Fibroblast of skin of right quadriceps (primary cell): Measurements from ENCODE around the gene VAC14.
"Not testable (repeated sequence)": the region's sequence is repeated elsewhere in the genome, so short reads cannot be mapped to it uniquely, and the experiment has no call there.

Experiments
- DNase-seq: peaks from one replicate; pipeline ENCODE4 v3.0.0-alpha.2; 2013

VAC14 gene

DNA sequence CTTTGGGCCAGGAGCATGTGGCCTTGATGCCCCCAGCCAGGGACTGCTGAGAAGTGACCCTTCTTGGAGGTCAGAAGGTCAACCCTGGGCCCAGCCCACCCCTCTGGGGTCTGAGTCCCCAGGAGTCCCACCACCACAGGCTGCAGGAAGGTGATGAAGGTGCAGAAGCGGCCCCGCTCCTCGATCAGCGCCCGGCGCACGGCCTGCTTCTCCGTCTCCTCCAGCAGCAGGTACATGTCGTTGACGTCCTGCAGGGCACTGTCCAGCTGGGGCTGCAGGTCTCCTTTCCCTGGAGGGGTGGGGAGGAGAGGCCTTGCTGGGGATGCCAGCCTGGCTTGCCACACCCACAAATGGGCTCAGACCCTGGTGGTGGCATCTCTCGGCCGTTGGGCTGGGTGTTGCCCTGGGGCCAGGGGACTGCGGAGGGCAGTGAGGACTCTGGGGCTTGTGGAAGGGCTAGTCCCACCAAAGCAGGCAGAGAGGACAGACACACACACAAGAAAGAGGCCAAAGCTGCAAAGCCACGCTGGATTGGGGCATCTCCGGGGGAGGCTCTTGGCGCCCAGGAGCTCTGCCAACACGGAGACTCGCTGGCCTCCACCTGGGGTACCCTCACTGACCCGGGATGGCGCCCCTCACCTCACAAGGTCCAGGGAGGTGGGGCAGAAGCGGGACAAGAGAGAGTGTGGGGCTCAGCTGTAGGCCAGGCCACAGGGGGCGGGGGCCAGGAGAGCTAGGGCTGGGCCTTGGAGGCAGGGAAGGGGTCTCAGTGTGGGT, 122.6 kb downstream of the VAC14 start:
- DNase-seq: no peak

DNA sequence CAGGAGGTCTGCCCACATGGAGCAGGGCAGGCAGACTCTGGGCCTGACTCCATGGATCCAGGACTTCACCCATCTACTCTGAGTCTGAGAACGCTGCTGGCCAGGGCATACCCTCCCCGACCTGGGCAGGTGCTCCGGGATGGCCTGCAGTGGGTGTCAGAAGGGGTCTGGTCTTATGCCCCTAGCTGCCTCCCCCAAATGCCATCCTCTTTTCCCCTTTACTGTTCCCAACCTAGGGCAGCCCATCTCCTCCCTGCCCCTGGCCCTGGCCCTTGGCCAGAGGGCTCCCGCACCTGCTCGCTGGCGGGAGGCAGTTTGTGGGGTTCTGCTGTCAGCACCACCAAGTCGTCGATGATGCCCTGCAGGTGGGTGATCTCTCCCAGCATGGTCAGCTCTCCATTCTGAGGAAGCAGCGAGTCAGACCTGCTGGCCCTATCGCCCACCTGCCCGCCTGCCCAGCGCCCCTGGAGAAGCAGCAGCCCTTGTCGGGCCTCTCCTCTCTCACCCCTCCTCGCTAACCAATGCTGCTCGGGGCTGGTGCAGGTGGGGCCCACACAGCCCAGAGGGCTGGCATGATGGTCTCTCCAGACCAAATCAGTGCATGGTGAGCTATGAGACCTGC, 123.3 kb downstream of the VAC14 start:
- no peak for DNase-seq

DNA sequence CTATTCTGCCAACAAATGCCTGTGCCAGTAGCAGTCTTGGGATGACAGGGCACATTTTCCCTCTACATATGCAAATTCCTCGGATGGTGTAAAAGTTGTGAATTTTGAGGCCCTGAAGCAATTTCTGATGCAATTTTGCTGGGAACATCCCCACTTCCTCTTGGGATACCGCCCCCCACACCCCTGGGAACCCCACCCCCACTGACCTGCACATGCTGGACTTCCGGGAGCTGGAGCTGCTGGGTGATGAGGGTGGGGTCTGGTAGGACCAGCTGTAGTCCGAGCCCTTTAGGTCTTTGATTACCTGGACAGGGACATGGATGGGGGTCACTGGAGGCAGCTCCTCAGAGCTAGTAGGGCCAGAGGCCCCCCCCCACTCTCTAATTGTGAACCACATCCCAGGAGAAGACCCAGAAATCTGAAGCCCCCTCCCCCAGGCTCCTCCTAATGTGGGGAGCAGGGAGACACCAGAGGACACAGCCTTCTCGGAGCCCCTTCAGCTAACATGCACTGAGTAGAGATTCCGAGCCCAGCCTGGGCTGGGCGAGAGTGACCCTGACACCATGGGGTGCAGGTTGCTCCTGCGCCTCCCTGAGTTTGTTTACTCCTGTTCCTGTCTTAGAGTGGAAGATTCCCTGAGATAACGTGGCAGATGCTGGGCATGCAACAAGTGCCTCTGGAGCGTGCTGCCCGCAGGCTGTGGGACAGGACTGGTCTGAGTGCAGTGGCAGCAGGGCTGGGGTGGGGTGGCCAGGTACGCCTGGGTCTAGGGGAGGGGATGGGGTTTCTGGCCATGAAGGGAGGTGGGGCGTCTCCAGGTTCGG, 124.1 kb downstream of the VAC14 start:
- DNase-seq: peak; percentile 26

DNA sequence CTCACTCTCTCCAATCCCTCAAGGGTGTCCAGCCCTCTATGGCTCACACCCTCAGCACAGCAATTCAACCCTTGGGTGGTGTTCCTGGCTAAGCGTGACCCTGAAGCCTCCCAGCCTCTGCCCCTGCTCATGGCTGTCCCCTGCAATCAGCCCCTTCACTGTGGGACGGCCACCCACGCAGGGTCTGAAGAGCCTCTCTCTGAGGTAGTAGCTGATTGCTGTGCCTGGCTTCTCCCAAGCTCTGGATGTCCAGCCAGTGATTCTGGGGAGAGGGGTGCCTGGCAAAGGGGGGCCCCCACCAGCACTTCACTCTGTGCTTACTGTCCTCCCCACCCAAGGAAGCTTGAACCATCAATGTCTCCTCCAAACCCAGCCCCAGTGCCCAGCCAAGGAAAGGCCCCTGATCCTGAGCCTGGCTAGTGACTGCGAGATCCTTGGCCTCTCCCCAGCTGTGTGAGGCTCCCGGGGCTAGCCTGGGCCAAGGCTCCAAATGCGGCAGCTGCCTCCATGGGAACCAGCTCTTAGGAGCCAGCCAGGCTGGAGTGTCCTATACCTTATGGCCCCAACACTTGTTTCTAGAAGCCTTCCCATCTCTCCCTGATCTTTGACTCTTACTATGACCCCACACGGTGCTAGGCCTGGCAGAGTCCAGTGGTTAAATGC, 125.0 kb downstream of the VAC14 start:
- DNase-seq: no peak

DNA sequence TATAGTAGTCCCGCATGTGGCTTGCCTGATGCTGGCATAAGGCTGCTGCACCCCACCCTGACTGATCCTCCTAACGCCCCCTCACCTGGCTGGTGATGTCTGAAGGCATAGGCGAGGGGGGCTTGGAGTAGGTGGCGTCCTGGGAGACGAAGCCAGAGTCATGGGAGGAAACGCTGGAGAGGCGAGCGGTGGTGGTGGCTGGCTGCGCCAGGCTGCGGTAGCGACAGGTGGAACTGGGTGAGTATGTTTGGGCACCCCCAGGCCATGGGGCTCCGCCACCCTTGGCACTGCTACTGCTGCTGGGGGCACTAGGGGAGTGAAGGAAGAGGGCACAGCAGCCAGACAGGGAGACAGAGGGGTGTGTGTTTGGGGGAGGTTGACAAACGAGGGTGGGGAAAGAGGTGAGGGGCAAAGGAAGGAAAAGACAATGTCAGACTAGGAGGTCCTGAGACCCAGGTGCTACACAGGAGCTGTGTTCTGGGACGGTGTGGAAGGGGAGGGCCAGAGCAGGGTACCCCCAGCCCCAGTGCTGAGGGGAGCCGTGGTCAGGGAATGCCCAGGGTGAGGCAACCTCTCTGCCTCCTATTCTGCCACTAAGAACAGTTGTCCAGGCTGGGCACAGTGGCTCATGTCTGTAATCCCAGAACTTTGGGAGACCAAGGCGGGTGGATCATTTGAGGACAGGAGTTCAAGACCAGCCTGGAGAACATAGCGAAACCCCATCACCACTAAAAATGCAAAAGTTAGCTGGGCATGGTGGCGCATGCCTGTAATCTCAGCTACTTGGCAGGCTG, 126.5 kb downstream of the VAC14 start:
- no peak for DNase-seq

DNA sequence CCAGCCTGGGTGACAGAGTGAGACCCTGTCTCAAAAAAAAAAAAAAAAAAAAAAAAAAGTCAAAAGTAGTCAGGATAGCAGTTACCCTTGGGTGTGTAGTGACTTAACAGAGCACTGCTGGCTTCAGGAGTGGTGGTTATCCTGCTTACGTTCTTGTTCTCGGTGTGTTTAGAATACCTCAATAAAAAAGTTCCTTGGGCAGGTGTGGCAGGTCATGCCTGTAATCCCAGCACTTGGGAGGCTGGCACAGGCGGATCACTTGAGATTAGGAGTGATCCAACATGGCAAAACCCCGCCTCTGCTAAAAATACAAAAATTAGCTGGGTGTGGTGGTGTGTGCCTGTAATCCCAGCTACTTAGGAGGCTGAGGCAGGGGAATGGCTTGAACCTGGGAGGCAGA, 130.0 kb downstream of the VAC14 start:
- not testable (repeated sequence) for DNase-seq

DNA sequence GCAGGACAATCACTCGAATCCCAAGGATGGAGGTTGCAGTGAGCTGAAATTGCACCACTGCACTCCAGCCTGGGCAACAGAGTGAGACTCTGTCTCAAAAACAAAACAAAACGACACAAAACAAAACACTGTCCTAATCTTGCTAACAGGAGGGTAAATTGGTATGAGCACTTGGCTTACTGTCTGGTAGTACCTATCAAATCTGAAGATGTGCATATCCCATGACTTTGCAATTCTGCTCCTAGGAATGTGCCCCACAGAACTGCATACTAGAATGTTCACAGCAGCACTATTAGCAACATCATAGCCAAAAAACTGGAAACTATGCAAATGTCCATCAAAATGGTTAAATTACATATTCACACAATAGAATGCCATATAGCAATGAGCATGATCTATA, 130.8 kb downstream of the VAC14 start:
- DNase-seq: no peak

DNA sequence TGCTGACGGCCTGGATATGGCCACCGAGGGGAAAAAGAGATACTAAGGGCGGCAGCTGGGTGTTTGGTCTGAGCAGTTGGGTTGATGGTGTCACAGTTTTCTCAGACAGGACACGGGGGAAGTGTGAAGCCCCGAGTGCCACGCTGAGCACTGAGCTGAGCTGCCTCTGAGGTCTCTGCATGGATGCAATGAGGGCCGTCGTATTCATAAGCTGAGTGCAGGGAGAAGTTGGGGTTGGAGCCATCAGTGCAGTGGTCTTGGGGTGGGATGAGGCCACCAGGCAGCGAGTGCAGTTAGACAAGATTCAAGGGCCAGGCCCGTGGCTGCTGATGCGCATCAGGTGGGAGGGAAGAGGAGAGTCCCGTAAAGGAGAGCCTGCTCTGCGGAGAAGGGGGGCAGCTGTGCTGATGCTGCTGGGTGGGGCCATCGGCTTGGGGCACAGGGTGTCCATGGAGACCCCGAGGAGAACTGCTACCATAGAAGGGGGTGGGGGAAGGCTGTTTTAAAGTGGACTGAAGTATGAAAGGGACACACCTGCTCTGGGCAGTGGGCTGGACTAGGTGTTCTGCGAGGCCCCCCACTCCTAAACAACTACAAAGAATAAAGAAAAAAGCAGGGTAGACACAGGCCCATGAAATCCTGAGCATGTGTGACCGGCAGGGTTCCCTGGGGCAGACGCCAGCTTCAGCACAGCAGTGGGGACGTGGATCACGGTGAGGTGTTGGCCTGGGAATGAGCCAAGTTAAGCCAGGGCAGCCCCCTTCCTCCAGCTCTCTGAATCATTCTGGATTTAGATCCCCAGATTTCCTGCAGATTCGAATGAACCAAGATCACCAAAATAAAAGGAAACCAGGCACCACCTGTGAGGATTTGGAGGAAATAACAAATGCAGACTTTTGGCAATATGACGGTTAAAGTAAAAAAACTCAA, 134.9 kb downstream of the VAC14 start:
- no peak for DNase-seq

DNA sequence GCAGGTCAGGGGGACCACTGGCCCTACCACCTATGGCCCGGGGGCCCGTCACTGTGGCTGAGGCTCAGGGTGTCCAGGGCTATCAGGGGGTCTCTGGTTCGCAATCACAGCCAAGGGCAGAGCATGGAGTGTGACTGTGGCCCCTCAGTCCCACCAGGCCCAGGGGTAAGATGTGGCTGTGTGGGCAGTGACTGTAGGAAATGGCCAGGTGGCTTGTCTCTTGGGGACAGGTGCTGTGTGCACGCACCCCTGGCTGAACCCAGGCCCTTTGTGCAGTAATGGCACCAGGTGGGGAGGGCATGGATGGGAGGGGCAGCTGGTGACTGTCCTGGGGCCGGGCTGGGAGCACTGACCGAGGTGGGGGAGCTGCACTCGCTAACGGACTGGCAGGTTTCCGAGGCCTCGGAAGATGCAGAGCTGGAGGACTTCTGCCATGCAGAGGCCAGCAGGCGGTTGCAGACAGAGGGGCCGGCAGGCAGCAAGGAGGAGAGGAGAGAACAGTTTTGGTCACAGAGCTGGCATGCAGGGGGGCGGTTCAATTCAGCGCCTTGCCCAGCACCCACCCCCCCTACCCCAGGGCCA, 135.8 kb downstream of the VAC14 start:
- DNase-seq: no peak

DNA sequence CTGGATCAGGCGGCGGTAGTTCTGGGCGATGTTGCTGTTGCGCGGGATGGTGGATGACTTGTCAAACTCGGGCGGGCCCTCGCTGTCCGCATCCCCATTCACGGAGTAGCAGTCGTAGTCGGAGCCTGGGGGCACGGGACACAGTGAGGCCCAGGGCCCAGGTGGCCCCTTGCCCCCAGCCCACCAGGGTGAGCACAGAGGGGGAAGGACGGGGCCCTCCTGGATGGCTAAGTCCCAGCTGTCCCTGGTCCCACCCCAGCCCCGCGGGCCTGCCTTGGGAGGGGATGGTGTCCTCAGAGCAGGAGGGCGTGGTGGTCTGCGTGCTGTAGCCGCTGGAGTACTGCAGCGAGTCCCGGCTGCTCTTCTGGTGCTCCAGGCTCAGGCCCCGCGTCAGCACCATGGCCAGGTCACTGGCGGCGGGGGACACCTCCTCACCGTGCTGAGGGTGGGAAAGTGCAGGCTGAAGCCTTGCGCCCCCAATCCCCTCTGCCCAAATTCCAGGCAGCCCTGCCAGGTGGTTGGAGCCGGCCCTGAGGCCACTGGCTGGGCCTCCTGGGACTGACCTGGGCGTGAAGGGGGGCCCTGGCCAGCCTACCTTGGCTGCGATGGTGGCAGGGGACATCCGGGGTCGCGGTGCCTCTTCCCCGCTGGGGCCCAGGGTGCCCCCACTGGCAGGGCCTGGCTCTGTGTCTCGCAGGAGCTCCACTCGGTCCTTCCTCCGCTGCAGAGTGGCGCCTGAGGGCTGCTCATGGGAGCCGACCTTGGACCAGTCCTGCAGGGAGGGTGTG, 136.4 kb downstream of the VAC14 start:
- no peak for DNase-seq

DNA sequence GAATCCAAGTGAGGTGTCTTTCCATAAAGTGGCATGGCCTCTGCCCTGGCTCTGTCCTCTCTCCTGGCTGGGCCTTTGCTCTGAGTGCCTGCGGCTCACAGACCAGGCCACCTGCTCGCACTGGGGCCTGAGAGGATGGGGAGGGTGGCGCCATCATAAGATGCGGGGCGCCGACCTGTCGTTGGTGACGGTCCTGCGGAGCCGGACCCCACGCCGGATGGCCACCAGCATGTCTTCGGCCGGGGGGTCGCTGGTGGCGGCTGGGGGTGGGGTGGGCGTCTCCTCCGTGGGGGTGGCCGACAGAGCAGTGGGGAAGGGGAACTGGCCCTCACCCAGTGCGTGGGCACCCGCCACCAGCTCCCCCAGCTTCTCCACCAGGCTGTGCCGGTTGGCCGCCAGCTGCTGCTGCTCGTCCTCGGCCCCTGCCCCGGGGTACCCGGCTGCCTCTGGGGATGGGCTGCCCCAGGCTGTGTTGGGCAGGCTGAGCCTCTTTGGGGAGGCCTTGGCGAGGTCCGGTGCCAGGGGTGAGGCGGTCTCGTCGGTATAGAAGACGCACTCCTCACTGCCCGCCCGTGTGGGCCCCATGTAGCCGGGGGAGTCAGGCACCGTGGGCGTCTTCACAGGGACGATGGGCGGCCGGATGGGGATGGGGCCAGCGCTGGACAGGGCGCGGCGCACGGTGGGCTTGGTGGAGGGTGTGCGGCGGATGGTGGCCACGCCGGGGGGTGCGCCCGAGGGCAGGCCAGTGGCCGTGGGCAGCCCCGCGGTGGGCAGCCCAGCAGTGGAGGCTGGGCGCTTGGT, 137.2 kb downstream of the VAC14 start:
- DNase-seq: no peak

DNA sequence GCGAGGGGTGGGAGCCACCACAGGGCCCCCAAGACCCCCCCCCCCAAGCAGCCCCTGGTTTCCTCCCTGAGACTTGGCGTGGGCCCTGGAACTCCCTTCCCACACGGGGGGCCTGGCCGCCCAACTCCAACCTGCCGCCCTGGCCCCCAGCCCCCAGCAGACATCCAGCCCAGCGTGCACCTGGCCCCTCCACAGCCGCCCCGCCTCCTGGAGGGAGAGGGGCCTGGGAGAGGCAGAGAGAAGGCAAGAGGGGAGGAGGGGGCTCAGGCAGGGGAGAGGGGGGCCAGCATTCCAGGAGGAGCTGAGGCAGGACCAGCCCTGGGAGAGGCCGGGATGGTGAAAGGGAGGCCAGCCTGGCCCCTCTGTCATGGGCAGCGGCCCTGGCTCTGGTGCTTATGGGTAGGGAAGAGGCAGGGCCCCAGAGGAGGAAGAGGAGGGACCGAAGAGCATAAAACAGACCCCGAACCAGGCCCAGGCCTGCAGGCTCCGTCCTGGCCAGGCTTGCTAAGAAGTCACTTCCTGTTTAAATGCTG, 137.9 kb downstream of the VAC14 start:
- no peak for DNase-seq

DNA sequence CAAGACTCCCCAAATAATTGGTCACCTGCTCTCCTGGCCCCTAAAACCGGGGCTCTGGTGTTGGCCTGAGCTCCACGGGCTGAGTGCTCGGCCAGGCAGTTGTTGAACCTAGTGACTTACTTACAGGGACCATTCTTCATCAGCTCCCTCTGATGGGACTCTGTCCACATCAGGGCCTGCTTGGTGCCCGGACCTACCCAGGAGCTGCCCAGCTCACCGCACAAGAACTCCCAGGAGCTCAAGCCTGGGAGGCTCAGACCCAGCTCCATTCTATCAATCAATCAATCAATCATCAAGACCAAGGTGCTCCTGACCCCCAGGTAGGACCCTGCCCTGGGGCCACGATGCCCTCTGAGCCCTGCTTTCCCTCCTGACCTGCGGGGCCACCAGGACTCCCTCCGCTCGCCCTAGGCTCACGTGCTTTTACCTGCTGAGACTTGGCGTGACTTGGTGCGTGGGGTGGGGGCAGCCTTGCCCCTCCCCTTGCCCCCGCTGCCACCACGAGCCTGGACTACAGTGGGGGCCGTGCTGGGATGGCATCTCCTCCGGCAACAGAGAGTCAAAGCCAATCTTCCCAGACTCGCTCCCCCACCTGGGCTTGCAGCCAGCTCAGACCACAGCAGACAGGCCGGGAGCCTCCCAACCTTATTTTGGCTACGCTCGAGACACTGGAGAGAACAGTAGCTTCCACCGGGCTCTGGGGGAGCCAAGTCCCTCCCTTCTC, 138.9 kb downstream of the VAC14 start:
- DNase-seq: peak; percentile 40

DNA sequence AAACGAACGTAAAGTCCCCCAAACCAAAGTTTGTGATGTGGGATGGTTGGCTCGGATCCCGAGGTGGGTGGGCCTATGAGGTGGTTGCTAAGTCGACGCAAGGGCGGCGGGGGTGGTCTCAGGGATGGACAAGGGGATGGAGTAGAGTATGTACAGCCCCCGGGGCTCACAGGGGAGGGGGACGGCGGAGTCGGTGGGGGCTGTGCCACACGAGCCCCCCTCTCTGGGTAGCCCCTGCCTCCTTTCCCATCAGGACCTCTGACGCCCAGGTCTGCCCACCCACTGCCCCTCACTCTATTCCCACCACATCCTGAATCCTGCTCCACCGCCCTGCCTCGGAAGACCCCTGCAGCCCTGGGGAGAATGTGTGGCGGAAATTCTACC, 139.4 kb downstream of the VAC14 start:
- no peak for DNase-seq

DNA sequence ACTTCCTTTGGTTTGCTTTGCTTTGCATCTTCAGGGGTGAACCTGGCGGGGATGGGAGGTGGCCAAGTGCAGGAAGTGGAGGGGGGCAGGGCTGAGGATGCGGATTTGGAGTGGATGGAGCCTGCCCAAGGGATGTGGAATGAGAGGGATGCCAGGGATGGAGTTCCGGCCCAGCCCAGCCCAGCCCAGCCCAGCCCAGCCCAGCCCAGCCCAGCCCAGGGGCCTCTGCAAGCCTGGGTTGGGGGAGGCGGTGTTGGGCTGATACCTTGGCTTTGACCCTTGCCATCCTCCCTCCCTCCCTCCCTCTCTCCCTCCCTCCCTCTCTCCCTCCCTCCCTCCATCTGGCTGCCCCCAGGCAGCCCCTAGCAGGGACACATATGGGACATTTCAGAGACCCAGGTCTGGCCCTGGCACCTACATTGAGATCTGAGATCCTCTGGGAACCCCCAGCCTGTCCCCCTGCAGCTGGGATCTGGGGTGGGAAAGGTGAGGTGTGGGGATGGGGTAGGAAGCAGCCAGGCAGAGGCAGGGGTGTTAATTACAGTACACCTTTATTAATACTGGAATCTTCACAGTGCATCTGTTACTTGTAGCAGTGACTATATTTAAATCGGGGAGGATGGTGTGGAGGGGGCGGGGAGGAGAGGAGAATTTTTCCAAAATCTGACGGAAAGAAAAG, 140.1 kb downstream of the VAC14 start:
- DNase-seq: no peak

DNA sequence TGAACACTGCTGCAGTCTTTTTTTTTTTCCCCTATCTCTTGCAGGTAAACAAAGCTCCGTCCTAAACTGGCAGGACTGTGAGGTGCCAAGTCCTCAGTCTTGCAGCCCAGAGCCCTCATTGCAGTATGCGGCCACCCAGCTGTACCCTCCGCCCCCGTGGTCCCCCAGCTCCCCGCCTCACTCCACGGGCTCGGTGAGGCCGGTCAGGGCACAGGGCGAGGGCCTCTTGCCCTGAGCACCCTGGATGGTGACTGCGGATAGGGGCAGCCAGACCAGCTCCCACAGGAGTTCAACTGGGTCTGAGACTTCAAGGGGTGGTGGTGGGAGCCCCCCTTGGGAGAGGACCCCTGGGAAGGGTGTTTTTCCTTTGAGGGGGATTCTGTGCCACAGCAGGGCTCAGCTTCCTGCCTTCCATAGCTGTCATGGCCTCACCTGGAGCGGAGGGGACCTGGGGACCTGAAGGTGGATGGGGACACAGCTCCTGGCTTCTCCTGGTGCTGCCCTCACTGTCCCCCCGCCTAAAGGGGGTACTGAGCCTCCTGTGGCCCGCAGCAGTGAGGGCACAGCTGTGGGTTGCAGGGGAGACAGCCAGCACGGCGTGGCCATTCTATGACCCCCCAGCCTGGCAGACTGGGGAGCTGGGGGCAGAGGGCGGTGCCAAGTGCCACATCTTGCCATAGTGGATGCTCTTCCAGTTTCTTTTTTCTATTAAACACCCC, 140.8 kb downstream of the VAC14 start:
- DNase-seq: no peak

DNA sequence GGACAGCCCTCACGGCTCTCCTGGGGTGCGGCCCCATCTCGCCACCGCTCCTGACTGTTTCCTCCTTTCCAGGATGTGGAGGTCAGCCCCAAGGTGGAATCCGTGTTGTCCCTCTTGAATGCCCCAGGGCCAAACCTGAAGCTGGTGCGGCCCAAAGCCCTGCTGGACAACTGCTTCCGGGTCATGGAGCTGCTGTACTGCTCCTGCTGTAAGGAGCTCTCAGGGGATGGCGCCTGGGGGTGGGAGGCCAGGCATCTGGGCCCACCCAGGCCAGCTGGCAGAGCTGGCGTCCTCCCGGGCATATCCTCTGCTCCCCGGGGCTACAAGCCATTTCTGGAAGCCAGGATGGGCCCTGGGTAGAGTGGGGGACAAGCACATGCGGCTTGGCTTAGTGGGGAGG, 141.4 kb downstream of the VAC14 start:
- DNase-seq: no peak
